Hippocampal formation (tissue), 2 donors: ENCODE data around the gene CACNA1G.

Experiments used
- DNase-seq, 2 donors: peaks; one replicate each; lab custom pipeline; 2025; lab: John Stamatoyannopoulos, UW

Gene CACNA1G

DNA sequence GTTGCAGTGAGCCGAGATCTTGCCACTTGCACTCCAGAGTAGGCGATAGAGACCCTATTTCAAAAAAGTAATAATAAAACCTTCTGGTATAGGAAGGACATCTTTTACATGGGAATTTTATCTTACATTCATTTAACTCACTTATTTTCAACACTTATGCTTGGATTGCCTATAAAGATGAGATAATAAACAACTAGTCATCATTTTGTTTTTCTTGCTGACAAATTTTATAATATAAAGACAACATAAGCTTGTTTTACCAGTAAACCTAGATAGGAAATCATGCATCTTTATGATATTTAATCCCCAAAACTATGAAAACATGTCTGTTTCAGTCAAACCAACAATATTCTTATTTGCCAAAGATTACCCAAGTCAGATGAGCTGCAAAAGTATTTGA is 91.1 kb downstream of the CACNA1G start:
- no peak for DNase-seq

DNA sequence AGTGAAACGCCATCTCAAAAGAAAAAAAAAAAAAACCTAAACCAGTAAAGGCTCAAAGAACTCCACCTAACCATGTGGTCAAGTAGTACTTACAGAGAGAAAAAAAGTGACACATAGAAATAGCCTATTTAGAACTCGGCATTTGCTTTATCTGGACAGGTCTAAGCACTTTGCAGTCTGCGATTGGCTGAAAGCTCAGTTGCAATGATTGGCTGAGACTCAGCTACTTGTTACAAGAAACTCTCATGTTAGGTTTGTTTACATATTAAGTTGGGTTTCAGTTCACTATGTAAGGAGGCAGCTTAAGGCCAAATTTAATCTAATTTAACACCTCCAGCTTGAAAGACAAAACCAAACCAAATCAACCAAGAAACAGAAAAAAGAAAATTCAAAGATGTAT is 93.2 kb downstream of the CACNA1G start:
- DNase-seq: no peak

DNA sequence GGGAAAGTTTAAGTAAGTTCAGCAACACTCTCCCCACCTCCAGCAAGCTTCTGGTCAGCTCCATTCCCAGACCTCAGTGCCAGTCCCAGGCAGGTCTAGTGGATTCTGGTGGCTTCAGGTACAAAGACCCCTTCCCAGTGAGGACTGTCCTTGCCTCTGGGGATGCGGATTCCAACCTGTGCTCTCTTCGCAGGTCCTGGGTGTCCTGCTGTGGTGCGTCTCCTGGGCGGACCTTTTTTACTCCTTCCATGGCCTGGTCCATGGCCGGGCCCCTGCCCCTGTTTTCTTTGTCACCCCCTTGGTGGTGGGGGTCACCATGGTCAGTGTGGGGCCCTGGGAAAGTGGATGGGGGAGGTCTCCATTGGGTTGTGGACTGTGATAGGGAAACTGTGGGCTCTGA is 96.0 kb downstream of the CACNA1G start:
- no peak for DNase-seq

DNA sequence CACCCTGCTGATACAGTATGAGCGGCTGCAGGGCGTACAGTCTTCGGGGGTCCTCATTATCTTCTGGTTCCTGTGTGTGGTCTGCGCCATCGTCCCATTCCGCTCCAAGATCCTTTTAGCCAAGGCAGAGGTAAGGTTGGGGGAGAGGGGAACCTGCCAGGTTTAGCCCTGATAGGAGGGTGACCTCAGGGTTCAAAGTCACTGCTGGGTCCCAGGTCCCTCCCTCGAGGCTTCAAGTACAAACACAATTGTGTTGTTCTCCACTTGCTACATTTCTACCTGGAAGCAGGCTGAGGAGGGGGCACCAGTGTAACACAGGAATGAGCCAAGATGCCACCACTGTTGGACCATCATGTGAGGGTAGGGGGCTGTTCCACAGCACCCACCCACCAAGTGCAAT is 96.5 kb downstream of the CACNA1G start:
- DNase-seq: no peak

DNA sequence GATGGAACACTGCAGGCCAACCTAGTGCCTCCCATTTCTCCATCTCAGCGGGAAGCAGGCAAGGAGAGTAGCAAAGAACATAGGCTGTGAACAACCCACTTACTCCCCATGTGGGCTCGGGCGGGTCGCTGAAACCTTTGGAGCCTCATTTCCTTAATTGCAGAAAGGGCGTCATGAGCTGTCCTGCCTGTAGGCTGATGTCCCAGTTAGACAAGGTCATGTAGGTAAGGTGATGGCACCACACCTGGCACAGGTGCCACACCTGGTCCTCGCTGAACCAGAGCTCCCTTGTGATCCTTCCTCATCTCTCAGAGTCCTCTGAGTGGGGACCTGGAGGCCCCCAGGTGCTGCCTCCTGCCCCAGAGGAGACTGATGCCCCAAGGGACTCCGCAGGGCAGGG is 97.1 kb downstream of the CACNA1G start:
- no peak for DNase-seq

DNA sequence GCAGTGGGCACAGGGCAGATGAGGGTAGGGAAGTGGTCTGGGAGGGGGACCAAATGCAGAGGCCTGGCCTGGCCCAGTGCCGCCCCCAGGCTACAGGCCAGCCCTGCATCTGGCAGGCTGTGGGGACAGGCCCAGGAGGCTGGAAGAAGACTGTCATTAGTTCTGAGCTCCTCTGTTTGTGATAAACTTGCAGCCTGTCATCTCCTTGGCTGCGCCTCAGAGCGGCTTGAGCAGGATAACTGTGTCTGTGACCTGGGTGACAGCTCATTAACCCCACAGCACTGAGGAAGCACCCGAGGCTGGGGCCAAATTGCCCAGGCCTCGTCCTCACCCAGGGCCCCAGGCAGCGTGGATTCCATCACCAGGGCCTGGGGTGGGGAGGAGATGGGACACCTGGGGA is 98.1 kb downstream of the CACNA1G start:
- no peak for DNase-seq

DNA sequence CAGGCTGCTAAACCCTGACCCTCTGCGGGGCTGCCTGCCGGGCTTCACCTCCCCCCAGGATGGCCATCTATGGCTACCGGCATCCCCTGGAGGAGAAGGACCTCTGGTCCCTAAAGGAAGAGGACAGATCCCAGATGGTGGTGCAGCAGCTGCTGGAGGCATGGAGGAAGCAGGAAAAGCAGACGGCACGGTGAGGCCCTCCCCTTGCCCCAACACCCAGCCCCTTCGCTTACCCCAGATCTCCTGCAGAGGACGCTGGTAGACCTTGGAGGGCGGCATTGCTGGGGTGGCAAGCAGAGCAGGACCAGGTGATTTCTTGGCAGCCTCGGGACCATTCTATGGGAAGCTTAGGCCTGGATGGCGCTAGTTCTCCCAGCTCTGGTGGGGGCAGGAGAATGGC is 98.7 kb downstream of the CACNA1G start:
- no peak for DNase-seq

DNA sequence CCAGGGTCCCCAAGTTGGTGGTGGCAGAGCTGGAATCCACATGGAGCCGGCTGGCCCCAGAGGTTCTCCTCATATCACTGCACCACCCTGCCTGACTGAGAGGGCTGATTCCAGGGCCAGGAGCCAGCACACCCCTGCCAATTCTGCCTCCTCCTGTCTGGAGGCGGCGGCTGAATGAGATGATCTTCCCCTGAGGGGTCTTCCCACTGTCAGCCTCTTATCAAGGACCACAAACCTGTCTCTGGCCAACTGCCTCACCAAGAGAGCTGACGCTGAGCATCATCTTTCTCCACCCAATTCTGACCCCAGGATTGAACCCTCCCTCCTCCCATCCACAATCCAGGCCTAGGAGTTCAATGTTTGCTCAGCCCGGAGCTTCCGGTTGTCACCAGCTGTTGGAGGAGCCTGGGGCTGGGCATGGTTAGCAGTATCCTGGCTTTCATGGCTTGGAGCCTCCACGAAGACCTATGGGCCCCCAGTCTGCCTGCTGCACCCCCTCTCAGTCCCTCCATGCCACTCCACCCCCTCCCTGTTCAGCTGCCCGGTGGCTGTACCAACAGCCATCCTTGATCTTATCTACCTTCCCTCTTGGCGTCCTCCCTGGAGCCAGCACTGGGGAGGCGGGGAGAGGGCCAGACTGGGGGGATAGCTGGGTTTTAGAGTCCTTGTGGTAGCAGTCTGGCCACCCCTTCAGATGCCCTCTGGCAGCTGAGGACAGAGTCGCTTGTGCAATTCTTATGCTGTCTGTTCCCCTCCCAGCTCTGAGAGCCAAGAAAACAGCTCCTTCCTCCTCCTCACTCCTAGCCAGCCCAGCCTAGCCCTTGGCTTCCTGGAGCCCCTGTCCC is 99.7 kb downstream of the CACNA1G start:
- no peak for DNase-seq

DNA sequence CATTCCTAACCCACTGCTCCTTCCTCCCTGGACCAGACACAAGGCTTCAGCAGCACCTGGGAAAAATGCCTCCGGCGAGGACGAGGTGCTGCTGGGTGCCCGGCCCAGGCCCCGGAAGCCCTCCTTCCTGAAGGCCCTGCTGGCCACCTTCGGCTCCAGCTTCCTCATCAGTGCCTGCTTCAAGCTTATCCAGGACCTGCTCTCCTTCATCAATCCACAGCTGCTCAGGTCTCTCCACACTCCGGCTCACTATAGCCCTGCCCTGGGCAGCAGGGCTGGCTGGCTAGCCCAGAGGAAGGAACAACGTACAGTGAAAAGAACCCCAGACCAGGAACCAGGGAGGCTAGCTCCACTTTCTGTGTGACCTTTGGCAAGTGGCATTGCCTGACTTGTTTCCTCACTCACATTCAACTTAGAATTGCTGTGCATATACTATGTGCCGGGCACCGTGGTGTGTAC is 100.4 kb downstream of the CACNA1G start:
- DNase-seq: no peak

DNA sequence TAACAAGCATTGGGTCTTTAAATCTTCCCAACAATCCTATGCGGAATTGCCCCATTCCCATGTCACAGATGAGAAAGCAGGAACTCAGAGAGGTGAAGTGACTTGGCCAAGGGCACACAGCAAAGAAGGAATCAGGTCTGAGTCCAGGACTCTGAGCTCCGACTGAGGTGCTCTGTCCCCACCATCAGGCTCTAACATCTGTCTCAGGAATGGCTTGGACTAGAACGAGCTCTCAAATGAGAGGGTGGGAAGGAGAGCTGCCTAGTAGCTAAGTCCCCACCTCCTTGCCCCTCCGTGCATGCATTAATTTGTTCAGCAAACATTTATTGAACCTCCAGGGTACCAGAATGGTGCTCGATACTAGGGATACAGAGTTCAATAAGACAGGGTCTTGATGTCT is 100.8 kb downstream of the CACNA1G start:
- DNase-seq: no peak

DNA sequence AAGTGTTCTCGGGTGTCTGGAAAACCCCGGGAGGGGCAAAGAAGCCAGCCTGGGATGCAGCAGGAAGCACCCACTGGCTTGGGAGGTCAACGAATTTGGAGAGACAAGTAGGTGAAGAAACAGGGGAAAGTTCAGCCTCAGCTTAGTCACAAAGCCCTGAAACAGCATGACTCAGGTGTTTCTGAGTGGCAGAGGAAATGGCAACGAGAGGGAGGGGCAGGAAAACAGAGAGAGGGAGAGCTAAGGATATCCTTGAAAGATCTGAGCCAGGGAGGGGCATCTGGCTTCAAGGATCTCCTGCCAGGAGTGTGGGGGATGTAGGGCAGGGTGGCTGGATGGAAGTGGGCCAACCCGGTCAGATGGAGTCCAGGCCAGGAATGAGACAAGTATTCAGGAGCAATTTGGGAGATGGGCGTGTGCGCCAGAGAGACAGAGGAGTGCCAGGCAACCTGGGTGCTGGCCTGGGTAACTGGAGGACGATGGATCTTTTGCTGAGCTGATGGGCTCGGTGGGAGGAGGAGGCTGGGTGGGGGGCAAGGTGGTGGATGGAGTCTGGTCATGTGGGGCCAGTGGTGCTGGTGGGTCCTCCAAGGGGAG is 101.4 kb downstream of the CACNA1G start:
- DNase-seq: no peak

DNA sequence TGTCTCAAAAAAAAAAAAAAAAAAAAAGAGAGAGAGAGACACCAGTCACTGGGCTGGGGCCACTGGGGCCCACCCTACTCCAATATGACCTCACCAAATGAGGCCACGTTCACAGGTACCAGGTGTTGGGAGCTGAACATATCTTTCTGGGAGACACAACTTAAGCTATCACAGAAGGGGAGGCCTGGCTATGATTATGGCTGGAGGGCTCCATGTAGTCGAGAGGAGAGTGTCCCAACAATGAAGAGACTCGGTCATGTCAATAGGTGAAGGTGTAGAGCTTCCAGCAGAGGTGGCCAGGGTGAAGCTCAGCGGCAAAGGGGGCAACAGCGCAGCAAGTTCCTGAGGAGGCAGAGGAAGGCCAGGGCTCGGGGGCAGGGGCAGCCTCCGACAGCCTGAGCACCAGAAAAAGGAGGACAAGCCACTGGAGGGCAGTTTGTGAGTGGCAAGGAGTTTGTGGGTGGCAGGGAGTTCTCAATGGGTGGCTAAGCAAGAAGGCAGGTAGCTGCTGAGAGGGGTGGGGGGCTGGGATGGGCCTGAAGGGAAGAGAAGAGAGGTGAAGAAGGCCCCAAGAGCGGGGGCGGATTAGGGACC is 102.2 kb downstream of the CACNA1G start:
- no peak for DNase-seq

DNA sequence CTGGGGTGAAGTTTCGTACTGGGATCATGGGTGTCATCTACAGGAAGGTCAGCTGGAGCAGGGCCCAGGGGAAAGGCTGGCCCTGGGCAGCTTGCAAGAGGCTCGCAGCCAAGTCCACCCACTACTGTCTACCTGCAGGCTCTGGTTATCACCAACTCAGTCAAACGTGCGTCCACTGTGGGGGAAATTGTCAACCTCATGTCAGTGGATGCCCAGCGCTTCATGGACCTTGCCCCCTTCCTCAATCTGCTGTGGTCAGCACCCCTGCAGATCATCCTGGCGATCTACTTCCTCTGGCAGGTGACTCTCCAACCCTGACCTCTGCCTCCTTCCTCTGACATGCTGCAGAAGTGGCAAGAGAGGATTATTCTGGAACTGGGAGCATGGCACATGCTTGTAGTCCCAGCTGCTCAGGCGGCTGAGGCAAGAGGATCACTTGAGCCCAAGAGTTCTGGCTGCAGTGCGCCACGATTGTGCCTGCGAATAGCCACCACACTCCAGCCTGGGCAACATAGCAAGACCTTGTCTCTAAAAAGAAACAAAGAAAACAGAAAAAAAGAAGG is 103.4 kb downstream of the CACNA1G start:
- DNase-seq: no peak

DNA sequence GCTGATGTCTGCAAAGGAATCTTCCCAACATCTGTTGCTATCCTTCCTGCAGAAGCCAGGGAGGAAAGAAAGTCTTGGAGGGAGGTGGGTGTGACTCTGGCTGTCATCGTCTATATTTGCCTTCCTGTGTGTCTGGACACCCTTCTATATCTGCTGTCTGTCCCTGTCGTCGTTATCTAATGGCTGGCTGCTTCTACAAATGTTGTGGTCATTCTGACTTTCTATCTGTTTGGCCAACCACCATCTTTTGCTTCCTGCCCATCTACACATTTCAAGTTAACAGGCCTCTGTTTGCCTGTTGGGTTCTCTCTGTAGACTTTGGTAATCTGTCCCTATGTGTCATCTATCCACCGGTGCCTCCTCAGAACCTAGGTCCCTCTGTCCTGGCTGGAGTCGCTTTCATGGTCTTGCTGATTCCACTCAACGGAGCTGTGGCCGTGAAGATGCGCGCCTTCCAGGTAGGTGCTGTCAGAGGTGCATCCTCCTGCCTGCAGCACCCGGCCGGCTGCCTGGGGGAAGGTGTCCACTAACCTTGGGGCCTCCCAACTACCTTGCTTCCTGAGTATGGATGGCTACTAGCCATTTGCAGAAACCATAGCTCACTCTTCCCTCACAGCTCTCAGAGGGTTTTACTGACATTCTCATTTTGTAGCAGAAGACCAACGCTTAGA is 104.4 kb downstream of the CACNA1G start:
- no peak for DNase-seq

DNA sequence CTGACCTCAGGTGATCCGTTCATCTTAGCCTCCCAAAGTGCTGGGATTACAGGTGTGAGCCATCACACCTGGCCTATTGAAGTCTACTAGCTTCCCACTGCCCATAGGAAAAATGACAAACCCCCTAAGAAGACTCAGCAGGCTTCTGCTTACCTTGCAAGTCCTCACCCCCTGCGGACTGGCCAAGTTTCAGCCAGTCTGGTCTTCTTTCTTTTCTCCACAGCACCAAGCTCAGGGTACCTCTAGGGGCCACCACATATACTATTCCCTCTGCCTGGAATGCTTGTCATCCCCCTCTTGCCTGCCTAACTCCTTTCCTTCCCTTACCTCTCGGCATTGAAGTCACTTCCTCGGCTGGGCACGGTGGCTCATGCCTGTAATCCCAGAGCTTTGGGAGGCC is 105.3 kb downstream of the CACNA1G start:
- DNase-seq: no peak

DNA sequence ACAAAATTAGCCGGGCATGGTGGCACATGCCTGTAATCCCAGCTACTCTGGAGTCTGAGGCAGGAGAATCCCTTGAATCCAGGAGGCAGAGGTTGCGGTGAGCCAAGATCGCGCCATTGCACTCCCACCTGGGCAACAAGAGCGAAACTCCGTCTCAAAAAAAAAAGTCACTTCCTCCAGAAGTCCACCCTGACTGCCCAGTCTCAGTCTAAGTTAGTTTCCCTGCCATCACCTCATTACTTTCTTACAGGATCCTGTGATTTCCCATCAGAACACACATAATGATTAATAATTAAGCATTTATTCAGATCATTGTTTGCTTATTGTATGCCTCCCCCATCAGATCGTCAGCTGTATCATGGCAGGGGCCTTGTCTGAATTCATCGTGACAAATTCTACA is 105.8 kb downstream of the CACNA1G start:
- no peak for DNase-seq

DNA sequence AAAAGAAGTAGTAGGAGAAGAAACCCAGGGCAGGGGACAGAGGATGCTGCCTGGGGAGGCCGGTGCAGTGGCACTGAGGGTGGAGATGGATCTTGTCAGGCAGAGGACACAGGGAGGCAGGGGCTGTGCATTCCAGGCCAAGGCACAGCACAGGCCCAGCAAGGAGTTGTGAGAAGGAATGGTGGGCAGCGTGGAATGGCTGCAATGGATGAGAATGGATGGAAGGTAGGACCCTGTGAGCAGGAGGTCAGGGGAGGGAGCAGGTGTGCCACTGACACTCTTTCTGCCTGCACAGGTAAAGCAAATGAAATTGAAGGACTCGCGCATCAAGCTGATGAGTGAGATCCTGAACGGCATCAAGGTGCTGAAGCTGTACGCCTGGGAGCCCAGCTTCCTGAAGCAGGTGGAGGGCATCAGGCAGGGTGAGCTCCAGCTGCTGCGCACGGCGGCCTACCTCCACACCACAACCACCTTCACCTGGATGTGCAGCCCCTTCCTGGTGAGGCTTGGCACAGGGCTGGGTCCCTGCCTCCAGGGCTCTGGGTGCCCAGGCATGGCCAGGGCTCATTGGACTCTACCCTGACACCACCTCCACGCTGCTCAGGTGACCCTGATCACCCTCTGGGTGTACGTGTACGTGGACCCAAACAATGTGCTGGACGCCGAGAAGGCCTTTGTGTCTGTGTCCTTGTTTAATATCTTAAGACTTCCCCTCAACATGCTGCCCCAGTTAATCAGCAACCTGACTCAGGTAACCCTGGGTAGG is 106.9 kb downstream of the CACNA1G start:
- DNase-seq: no peak

DNA sequence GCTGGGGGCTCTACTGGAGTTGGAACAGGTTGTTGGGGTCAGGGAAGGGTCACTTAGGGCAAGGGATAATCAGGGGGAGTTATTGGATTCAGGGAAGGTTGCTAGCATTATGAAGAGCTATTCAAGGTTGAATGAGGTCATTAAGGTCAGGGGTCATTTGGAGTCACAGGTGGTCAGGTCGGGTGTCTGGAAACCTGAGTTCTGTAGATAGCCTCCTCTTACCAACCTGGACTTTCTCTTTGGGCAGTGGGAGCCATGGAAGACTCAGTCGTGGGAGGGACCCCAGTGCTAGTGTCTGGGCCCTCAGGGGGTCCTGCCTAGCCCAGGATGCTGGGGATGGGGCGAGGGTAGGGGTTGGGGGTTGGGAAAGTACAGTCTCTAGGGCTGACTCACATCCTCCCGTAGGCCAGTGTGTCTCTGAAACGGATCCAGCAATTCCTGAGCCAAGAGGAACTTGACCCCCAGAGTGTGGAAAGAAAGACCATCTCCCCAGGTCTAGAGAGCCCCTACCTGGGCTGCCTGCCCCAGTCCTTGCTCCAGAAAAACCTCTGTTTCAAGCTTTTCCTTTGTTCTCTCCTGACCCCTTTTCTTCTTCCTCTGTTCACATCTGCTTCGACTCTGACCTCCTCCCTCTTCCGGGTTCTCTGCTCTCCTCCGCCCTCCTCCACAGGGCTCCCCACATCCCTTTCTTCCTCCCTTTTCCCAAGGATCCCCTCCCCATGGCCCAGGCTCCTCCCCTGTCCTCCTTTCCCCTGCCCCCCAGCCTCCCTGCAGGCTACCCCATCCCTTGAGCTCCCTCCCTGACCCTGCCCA is 107.7 kb downstream of the CACNA1G start:
- DNase-seq: no peak

DNA sequence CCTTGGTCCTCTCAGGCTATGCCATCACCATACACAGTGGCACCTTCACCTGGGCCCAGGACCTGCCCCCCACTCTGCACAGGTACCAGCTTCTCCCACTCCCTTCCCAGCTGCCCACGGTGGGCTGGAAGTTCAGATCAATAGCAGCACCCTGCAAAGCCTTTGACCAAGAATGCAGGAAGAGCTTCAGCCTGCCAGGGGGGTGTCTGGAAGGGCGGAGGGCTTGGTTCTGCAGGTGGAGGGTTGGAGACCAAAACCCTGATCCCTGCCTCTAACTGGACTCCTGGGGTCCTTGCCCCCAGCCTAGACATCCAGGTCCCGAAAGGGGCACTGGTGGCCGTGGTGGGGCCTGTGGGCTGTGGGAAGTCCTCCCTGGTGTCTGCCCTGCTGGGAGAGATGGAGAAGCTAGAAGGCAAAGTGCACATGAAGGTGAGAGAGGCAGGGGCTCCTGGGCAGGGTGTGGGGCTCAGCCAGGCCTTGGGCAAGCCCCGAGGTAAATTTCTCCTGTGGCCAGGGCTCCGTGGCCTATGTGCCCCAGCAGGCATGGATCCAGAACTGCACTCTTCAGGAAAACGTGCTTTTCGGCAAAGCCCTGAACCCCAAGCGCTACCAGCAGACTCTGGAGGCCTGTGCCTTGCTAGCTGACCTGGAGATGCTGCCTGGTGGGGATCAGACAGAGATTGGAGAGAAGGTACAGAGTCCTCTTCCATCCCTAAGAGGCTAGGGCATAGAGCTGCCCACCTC is 108.5 kb downstream of the CACNA1G start:
- no peak for DNase-seq

DNA sequence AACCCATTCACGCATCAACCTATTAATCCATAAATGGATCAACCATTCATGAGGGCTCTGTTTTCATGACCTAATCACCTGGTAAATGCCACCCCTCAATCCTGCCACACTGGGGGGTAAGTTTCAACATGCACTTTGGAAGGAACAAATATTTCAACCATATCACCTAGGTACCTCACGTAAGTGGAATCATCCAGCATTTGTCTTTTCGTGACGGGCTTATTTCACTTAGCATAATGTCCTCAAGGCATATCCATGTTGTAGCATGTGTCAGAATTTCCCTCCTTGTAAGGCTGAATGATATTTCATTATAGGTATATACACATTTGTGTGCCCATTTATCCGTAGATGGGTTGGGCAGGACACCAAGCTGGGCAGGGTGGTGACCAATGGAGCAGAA is 111.6 kb downstream of the CACNA1G start:
- DNase-seq: no peak
